ENCODE data around the gene OPCML.

GRCh38 chr11:132402071-132402684, 1130.1 kb downstream of the OPCML start:
- TF ChIP-seq HNF4A (CRISPR knock-in tag; IDR thresholded peaks at IDR 0.05) (no peak), RAD21 (CRISPR knock-in tag; IDR thresholded peaks at IDR 0.05) (no peak), ZNF224 (CRISPR knock-in tag; IDR thresholded peaks at IDR 0.05) (no peak), HMG20A (CRISPR knock-in tag; IDR thresholded peaks at IDR 0.05; ENCODE audit: borderline replicate concordance) (no peak), RNF2 (conservative IDR thresholded peaks at IDR 0.05; ENCODE audit: low read depth) (no peak)

Measured in HepG2 (cell line).